Peyer's patch (tissue), 4 donors: Measurements from ENCODE around the gene PBX4. TPM values are rescaled to one million over a fixed set of nuclear protein-coding genes. Genes with fewer than 3 reads are reported as not detected.

Experiments used
- DNase-seq, 3 donors: peaks; one replicate each; pipeline ENCODE4 v3.0.0-alpha.2; 2017 to 2019
- H3K27ac ChIP-seq, 4 donors: fragments of 200-600 bp; sonication (generic); one replicate each; pipeline ENCODE4 v1.5.1; 2016 to 2019
- H3K27me3 ChIP-seq, 2 donors: fragments of 200-600 bp; sonication (generic); one replicate each; pipeline ENCODE4 v1.5.1; 2019
- H3K36me3 ChIP-seq, 3 donors: fragments of 200-600 bp; sonication (generic); one replicate each; pipeline ENCODE4 v1.5.1; 2016 to 2019
- H3K4me1 ChIP-seq, 4 donors: fragments of 200-600 bp; sonication (generic); one replicate each; pipeline ENCODE4 v1.5.1; 2016 to 2019
- H3K4me3 ChIP-seq, 4 donors: fragments of 200-600 bp; sonication (generic); 1 replicate in 3 of 4; 2 replicates in 1 of 4; pipeline ENCODE4 v1.5.1; 2016 to 2019; ENCODE audit warnings: mild to moderate bottlenecking in 1 of 4
- H3K9me3 ChIP-seq, 4 donors: fragments of 200-600 bp; sonication (generic); one replicate each; pipeline ENCODE4 v1.5.1; 2016 to 2019; ENCODE audit warnings: mild to moderate bottlenecking in 1 of 4
- POLR2A ChIP-seq, 2 donors: fragments of 450-650 bp; IDR thresholded peaks; one replicate each; pipeline ENCODE4 v1.5.1; 2017; ENCODE audit warnings: antibody characterized with exemption in 2 of 2, mild to moderate bottlenecking in 2 of 2, moderate library complexity in 2 of 2
- total RNA-seq, 4 donors: library from RNA; depleted of rRNA; stranded (reverse); fragments of >200 nt; gene quantifications; one replicate each; pipeline ENCODE4 v1.1.0, GENCODE V29; 2016
- TF ChIP-seq, protein P1 (sequence below), 6 experiments: fragments of 450-650 bp in 4 of 6; fragments of 200-600 bp in 2 of 6; sonication (generic) in 1 of 6; IDR thresholded peaks; one replicate each; pipeline ENCODE4 v1.5.1; 2017 to 2019; ENCODE audit warnings: antibody characterized with exemption in 6 of 6, mild to moderate bottlenecking in 3 of 6, moderate library complexity in 1 of 6

PBX4 gene
- total RNA-seq, 4 donors from 2014 or later = 6.8 to 23.1 (median 14.1) TPM

DNA sequence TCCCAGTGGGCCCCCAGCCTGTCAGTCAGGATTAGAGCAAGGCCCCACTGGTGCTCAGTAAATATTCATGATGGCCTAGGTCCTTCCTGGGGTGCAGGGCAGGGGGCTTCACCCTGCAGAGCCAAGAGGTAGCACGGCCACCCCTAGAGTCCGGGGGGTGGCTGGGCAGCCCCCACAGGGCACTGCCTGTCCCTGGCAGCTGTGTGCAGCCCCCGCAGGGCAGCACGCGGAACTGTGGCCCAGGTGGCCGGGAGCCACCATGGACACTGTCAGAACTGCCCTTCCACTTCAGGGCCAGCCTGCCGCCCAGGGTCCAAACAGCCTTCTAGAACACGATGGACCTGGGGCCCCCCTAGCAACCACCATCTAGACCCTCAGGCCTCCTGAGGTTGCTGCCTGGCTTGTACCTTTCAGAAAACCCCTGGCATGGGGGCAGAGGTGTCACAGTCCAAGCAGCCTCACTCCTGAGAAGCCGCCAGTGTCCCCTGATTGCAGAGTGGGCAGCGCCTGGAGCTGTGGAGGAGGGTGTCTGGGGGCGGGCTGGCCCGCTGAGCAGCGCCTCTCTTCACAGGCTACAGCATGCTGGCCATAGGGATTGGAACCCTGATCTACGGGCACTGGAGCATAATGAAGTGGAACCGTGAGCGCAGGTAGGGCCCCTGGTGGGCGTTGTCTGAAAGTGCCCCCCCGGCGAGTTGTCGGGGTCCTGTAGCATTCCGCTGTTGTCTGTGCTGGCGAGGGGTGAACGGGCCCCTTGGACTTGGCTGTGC is 92.7 kb downstream of the PBX4 start:
- TF ChIP-seq POLR2A (IDR thresholded peaks at IDR 0.05) = no peak
- no peak for DNase-seq
- no peak overlapping the region for H3K4me3 ChIP-seq
- peaks cover 0 to 21% (median 6%) of the 10 kb centered on the region in 4 donors for H3K4me1 ChIP-seq
- H3K27me3 ChIP-seq = no peaks in the 10 kb centered on the region
- peaks cover 0 to 56% (median 0%) of the 10 kb centered on the region in 3 donors for H3K36me3 ChIP-seq
- H3K27ac ChIP-seq = peak overlapping the region in 1 of 4 donors; percentile 38
- H3K9me3 ChIP-seq = no peaks in the 10 kb centered on the region

DNA sequence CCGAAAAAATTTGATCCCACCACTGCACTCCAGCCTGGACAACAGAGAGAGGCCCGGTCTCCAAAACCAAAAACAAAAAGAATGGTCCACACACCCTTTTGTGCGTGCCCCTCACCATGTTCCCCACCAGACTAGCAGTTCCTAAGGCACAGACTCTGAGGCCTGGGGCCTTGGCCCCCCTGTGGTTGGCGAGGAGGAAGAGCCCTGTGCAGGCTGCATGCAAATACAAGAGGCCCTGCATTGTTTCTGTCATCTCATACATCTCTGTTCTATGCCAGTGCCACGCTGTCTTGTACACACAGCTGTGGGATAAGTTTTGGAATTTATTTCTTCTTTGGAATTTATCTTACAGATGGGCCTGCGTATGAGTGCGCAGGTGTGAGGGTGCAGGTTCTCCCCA is 94.4 kb downstream of the PBX4 start:
- no peak for DNase-seq
- peak overlapping the region in 1 of 4 donors; percentile 38 for H3K27ac ChIP-seq
- H3K4me3 ChIP-seq = no peak overlapping the region
- H3K4me1 ChIP-seq = peaks cover 0 to 21% (median 6%) of the 10 kb centered on the region in 4 donors
- H3K27me3 ChIP-seq = no peaks in the 10 kb centered on the region
- H3K36me3 ChIP-seq = peaks cover 0 to 67% (median 0%) of the 10 kb centered on the region in 3 donors
- no peaks in the 10 kb centered on the region for H3K9me3 ChIP-seq
- TF ChIP-seq, protein P1, sequence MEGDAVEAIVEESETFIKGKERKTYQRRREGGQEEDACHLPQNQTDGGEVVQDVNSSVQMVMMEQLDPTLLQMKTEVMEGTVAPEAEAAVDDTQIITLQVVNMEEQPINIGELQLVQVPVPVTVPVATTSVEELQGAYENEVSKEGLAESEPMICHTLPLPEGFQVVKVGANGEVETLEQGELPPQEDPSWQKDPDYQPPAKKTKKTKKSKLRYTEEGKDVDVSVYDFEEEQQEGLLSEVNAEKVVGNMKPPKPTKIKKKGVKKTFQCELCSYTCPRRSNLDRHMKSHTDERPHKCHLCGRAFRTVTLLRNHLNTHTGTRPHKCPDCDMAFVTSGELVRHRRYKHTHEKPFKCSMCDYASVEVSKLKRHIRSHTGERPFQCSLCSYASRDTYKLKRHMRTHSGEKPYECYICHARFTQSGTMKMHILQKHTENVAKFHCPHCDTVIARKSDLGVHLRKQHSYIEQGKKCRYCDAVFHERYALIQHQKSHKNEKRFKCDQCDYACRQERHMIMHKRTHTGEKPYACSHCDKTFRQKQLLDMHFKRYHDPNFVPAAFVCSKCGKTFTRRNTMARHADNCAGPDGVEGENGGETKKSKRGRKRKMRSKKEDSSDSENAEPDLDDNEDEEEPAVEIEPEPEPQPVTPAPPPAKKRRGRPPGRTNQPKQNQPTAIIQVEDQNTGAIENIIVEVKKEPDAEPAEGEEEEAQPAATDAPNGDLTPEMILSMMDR (IDR thresholded peaks at IDR 0.05) = no peak
- no peak for TF ChIP-seq POLR2A (IDR thresholded peaks at IDR 0.05)

- no peak for DNase-seq
- H3K27me3 ChIP-seq = no peaks in the 10 kb centered on the region
- TF ChIP-seq POLR2A (IDR thresholded peaks at IDR 0.05) = no peak
- TF ChIP-seq, protein P1 (IDR thresholded peaks at IDR 0.05) = no peak
- H3K4me1 ChIP-seq = peaks cover 0 to 21% (median 7%) of the 10 kb centered on the region in 4 donors
- H3K27ac ChIP-seq = no peak overlapping the region
- no peaks in the 10 kb centered on the region for H3K9me3 ChIP-seq
- no peak overlapping the region for H3K4me3 ChIP-seq
- H3K36me3 ChIP-seq = peaks cover 0 to 59% (median 0%) of the 10 kb centered on the region in 3 donors
Observed at GRCh38 chr19:19523177-19523576, 95.3 kb downstream of the PBX4 start.

GRCh38 chr19:19520989-19521388 is 97.5 kb downstream of the PBX4 start:
- Histone ChIP-seq H3K4me1 (peaks cover 0 to 22% (median 15%) of the 10 kb centered on the region in 4 donors), H3K36me3 (peaks cover 0 to 39% (median 0%) of the 10 kb centered on the region in 3 donors), H3K9me3 (no peaks in the 10 kb centered on the region), H3K4me3 (no peak overlapping the region), H3K27ac (no peak overlapping the region), H3K27me3 (no peaks in the 10 kb centered on the region)
- no peak for DNase-seq
- TF ChIP-seq, protein P1 (IDR thresholded peaks at IDR 0.05) = no peak

GRCh38 chr19:19517235-19517619 is 101.3 kb downstream of the PBX4 start:
- H3K27ac ChIP-seq = no peak overlapping the region
- peaks cover 0 to 16% (median 0%) of the 10 kb centered on the region in 3 donors for H3K36me3 ChIP-seq
- no peaks in the 10 kb centered on the region for H3K9me3 ChIP-seq
- no peaks in the 10 kb centered on the region for H3K27me3 ChIP-seq
- peak overlapping the region in 2 of 4 donors; percentile 69 to 87 for H3K4me3 ChIP-seq
- TF ChIP-seq, protein P1 (IDR thresholded peaks at IDR 0.05) = no peak
- TF ChIP-seq POLR2A (IDR thresholded peaks at IDR 0.05) = no peak
- no peak for DNase-seq
- peaks cover 0 to 24% (median 8%) of the 10 kb centered on the region in 4 donors for H3K4me1 ChIP-seq
